H1 (cell line): ENCODE data around the gene PRRT2. TPM values are rescaled to one million over a fixed set of nuclear protein-coding genes. Genes with fewer than 3 reads are reported as not detected.

Experiments used
- CTCF ChIA-PET: fragments of 300-600 bp; sonication (Branson Sonifier 250); formaldehyde crosslinking; loops from one replicate; lab custom pipeline; 2021; ENCODE audit not compliant: partially characterized antibody; lab: Charles Lee
- POLR2A ChIA-PET: fragments of 300-600 bp; sonication (Branson Sonifier 250); formaldehyde crosslinking; loops from one replicate; lab custom pipeline; 2021; ENCODE audit warnings: inconsistent platforms; ENCODE audit not compliant: partially characterized antibody; lab: Charles Lee
- DNase-seq, 2 experiments: peaks; one replicate each; pipeline versions ENCODE4 v3.0.0 to v3.0.0-alpha.2; 2010 to 2022; ENCODE audit warnings: low spot score in 2 of 2, low read depth in 1 of 2, mixed read lengths in 1 of 2
- FAIRE-seq: peaks from 2 replicates; lab custom pipeline; 2011; peaks lifted over from hg19 to GRCh38; lab: Jason Lieb, UNC
- H2AFZ ChIP-seq: 2 replicates; pipeline ENCODE4 v1.8.1; 2012; ENCODE audit warnings: low read length, inconsistent platforms
- H2AK5ac ChIP-seq: 2 replicates; pipeline ENCODE4 v1.6.1; 2013; ENCODE audit warnings: low read depth, low read length
- H2BK120ac ChIP-seq: replicated peaks from 2 replicates; pipeline ENCODE3; 2013; ENCODE audit warnings: low read depth, low read length, inconsistent platforms
- H2BK12ac ChIP-seq: 2 replicates; pipeline ENCODE4 v1.6.1; 2013; ENCODE audit warnings: low read depth, low read length
- H2BK15ac ChIP-seq: 2 replicates; pipeline ENCODE4 v1.6.1; 2013; ENCODE audit warnings: low read length
- H2BK20ac ChIP-seq: 2 replicates; pipeline ENCODE4 v1.6.1; 2013; ENCODE audit warnings: low read length
- H2BK5ac ChIP-seq: 2 replicates; pipeline ENCODE4 v1.6.1; 2013; ENCODE audit warnings: low read depth, low read length
- H3K14ac ChIP-seq: 2 replicates; pipeline ENCODE4 v1.6.1; 2013; ENCODE audit warnings: inconsistent platforms; ENCODE audit not compliant: insufficient read length
- H3K18ac ChIP-seq: 2 replicates; pipeline ENCODE4 v1.6.1; 2013; ENCODE audit warnings: low read length; ENCODE audit errors: extremely low read depth
- H3K23ac ChIP-seq: 2 replicates; pipeline ENCODE4 v1.6.1; 2013; ENCODE audit warnings: inconsistent platforms; ENCODE audit not compliant: insufficient read length
- H3K23me2 ChIP-seq: 2 replicates; pipeline ENCODE4 v1.6.1; 2013; ENCODE audit warnings: low read depth, low read length
- H3K27ac ChIP-seq: 2 replicates; pipeline ENCODE4 v1.6.1; 2011; ENCODE audit warnings: low read depth, low read length, inconsistent platforms
- H3K27me3 ChIP-seq, 4 experiments: replicated peaks in 1 of 4; 1 replicate in 1 of 4; 2 replicates in 3 of 4; pipeline versions ENCODE4 v1.6.1 to v1.8.1; 2011 to 2013; ENCODE audit warnings: low read length in 3 of 4, mild to moderate bottlenecking in 3 of 4, inconsistent platforms in 2 of 4, mixed read lengths in 2 of 4, moderate library complexity in 1 of 4; ENCODE audit not compliant: control insufficient read depth in 3 of 4, insufficient read depth in 3 of 4; ENCODE audit errors: extremely low read depth in 1 of 4
- H3K36me3 ChIP-seq, 4 experiments: 2 replicates each; pipeline versions ENCODE4 v1.6.1 to v1.8.1; 2011 to 2013; ENCODE audit warnings: mild to moderate bottlenecking in 4 of 4, low read length in 3 of 4, moderate library complexity in 2 of 4, control low read depth in 1 of 4, inconsistent platforms in 1 of 4; ENCODE audit not compliant: insufficient read depth in 4 of 4, control insufficient read depth in 2 of 4
- H3K4ac ChIP-seq: replicated peaks from 2 replicates; pipeline ENCODE3; 2013; ENCODE audit warnings: low read length, low read depth, mixed read lengths, inconsistent platforms; ENCODE audit not compliant: insufficient read length
- H3K4me1 ChIP-seq, 4 experiments: replicated peaks in 1 of 4; 1 replicate in 1 of 4; 2 replicates in 3 of 4; pipeline versions ENCODE4 v1.6.1 to v1.8.1; 2011 to 2013; ENCODE audit warnings: low read length in 3 of 4, inconsistent platforms in 2 of 4, mixed read lengths in 1 of 4; ENCODE audit not compliant: insufficient read depth in 4 of 4, control insufficient read depth in 3 of 4
- H3K4me2 ChIP-seq, 2 experiments: 2 replicates each; pipeline versions ENCODE4 v1.6.1 to v1.8.1; 2011 to 2013; ENCODE audit warnings: low read depth in 2 of 2, low read length in 2 of 2, control low read depth in 1 of 2, inconsistent platforms in 1 of 2, mild to moderate bottlenecking in 1 of 2; ENCODE audit not compliant: insufficient read depth in 1 of 2
- H3K4me3 ChIP-seq, 4 experiments: fragments of 200-600, 300-600 bp in 1 of 4; sonication (generic), shearing (Covaris generic), sonication (Bioruptor Twin) in 1 of 4; 2 replicates each; pipeline versions ENCODE4 v1.5.1 to v1.8.1; 2011 to 2016; ENCODE audit warnings: low read length in 4 of 4, low read depth in 3 of 4, control low read depth in 2 of 4, inconsistent platforms in 2 of 4, mild to moderate bottlenecking in 2 of 4, mixed read lengths in 1 of 4, moderate library complexity in 1 of 4; ENCODE audit not compliant: insufficient read depth in 2 of 4; ENCODE audit errors: extremely low read depth in 1 of 4
- H3K56ac ChIP-seq: replicated peaks from 2 replicates; pipeline ENCODE3; 2013; ENCODE audit warnings: low read depth, mild to moderate bottlenecking, mixed read lengths, low read length, inconsistent platforms; ENCODE audit not compliant: insufficient read length
- H3K79me1 ChIP-seq: 2 replicates; pipeline ENCODE4 v1.6.1; 2013; ENCODE audit warnings: low read depth, low read length, control low read depth
- H3K79me2 ChIP-seq, 2 experiments: 2 replicates each; pipeline versions ENCODE4 v1.6.1 to v1.8.1; 2012 to 2013; ENCODE audit warnings: low read length in 2 of 2, mild to moderate bottlenecking in 2 of 2, inconsistent platforms in 1 of 2; ENCODE audit not compliant: insufficient read depth in 2 of 2, control insufficient read depth in 1 of 2
- H3K9ac ChIP-seq, 4 experiments: replicated peaks in 1 of 4; 1 replicate in 1 of 4; 2 replicates in 3 of 4; pipeline versions ENCODE4 v1.6.1 to v1.8.1; 2011 to 2013; ENCODE audit warnings: low read depth in 3 of 4, low read length in 3 of 4, control low read depth in 2 of 4, mild to moderate bottlenecking in 2 of 4, moderate library complexity in 2 of 4, inconsistent platforms in 1 of 4; ENCODE audit errors: extremely low read depth in 1 of 4
- H3K9me3 ChIP-seq, 2 experiments: 2 replicates each; pipeline versions ENCODE4 v1.6.1 to v1.8.1; 2012 to 2013; ENCODE audit warnings: mild to moderate bottlenecking in 2 of 2, moderate library complexity in 2 of 2, control low read depth in 1 of 2, inconsistent platforms in 1 of 2, low read depth in 1 of 2, low read length in 1 of 2, mixed read lengths in 1 of 2; ENCODE audit not compliant: insufficient read depth in 2 of 2
- H4K20me1 ChIP-seq, 2 experiments: replicated peaks in 1 of 2; 2 replicates each; pipeline versions ENCODE3 to v1.8.1; 2011 to 2013; ENCODE audit warnings: inconsistent platforms in 2 of 2, low read length in 2 of 2, mild to moderate bottlenecking in 1 of 2; ENCODE audit not compliant: insufficient read depth in 2 of 2, control insufficient read depth in 1 of 2
- H4K5ac ChIP-seq: 2 replicates; pipeline ENCODE4 v1.6.1; 2013; ENCODE audit warnings: low read length, low read depth, mixed read lengths, inconsistent platforms; ENCODE audit not compliant: insufficient read length
- H4K8ac ChIP-seq: 2 replicates; pipeline ENCODE4 v1.8.0; 2013; ENCODE audit warnings: mild to moderate bottlenecking, moderate library complexity, low read length, inconsistent platforms; ENCODE audit not compliant: insufficient read depth; ENCODE audit errors: extremely low read depth
- H4K91ac ChIP-seq: replicated peaks from 2 replicates; pipeline ENCODE3; 2013; ENCODE audit warnings: low read length, mixed read lengths, inconsistent platforms; ENCODE audit not compliant: insufficient read length
- RBBP5 ChIP-seq: IDR thresholded peaks from 2 replicates; pipeline ENCODE4 v1.7.1; 2012; ENCODE audit warnings: low read depth, mild to moderate bottlenecking, inconsistent platforms, low read length, moderate library complexity, borderline replicate concordance
- WGBS, 2 experiments: shearing (Covaris generic) in 1 of 2; methylation state at CpG; one replicate each; pipeline versions ENCODE4 v1.1.6 to v1.1.7; 2013 to 2015; ENCODE audit warnings: low lambda C conversion rate in 2 of 2, mixed read lengths in 2 of 2, inconsistent platforms in 1 of 2, low coverage in 1 of 2, missing lambda C conversion rate in 1 of 2; ENCODE audit not compliant: insufficient replicate concordance in 2 of 2, insufficient coverage in 1 of 2, insufficient read length in 1 of 2; ENCODE audit errors: extremely low coverage in 1 of 2, missing lambda C conversion rate in 1 of 2; 5-methylcytosine and 5-hydroxymethylcytosine counted together
- polyA plus RNA-seq, 7 experiments: library from polyadenylated mRNA; depleted of rRNA in 3 of 7; stranded (reverse) in 5 of 7; unstranded in 2 of 7; fragments of >200 nt in 5 of 7; fragments of 200-250 nt in 2 of 7; gene quantifications; 1 replicate in 5 of 7; 2 replicates in 1 of 7; 4 replicates in 1 of 7; pipeline versions ENCODE4 v1.2.1 to v1.2.3, GENCODE V29; 2011 to 2013; ENCODE audit warnings: missing spikeins in 2 of 7, mixed read lengths in 2 of 7
- total RNA-seq: library from RNA; stranded (reverse); fragmentation: NEBNext Ultra II Directional; extraction: Animal tissue kit (Norgen Biotek cat#: 25700); gene quantifications from 2 replicates; pipeline ENCODE4 v1.2.1, GENCODE V29; 2021
- TF ChIP-seq, protein P1 (sequence below): IDR thresholded peaks from 2 replicates; pipeline ENCODE4 v1.6.1; 2011; ENCODE audit warnings: low read depth, mild to moderate bottlenecking, low read length; ENCODE audit not compliant: insufficient read depth

Gene PRRT2
- total and polyA plus RNA-seq, 2 of the 8 experiments (the other 6 are each of a cell fraction or from before 2014, with no cell fraction given) = 12.8 to 32.6 TPM

DNA sequence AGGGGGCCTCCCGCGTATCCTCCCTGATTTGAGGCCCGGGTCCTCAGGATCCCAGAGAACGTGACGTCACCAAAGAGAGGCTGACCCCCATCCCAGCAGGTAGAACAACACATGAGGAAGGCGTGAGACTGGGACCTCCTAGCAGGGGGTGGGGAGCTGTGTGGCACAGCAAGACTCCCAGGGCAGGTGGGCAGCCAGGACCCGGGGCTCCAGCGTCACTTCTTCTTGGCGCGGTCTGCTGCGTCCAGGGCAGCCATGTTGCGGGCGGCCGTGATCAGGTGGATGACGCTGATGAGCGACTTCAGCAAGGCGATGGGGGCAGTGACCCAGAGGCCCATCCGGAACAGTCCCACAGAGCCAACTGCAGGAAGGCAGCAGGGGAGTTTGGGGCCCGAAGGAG is 47.0 kb downstream of the PRRT2 start:
- Histone ChIP-seq H4K91ac (no peak overlapping the region), H3K27ac (no peak overlapping the region)
- TF ChIP-seq, protein P1, sequence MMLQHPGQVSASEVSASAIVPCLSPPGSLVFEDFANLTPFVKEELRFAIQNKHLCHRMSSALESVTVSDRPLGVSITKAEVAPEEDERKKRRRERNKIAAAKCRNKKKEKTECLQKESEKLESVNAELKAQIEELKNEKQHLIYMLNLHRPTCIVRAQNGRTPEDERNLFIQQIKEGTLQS = no peak
- TF ChIP-seq RBBP5 = no peak
- TF ChIP-seq, all 59 proteins: peak for 0
- Histone ChIP-seq H2AK5ac (no peak overlapping the region), H3K4ac (no peak overlapping the region), H2BK15ac (no peak overlapping the region), H2AFZ (no peak overlapping the region), H3K4me2 (no peak overlapping the region), H3K56ac (no peak overlapping the region), H3K9me3 (no peaks in the 10 kb centered on the region), H2BK5ac (no peak overlapping the region), H4K8ac (no peak overlapping the region), H3K4me3 (no peak overlapping the region), H4K5ac (no peak overlapping the region), H4K20me1 (peaks cover 0 to 5% of the 10 kb centered on the region in 2 experiments), H2BK12ac (no peak overlapping the region), H3K79me1 (peaks cover 9% of the 10 kb centered on the region), H3K9ac (no peak overlapping the region), H3K27me3 (no peaks in the 10 kb centered on the region), H3K23ac (no peak overlapping the region), H3K18ac (no peak overlapping the region), H3K36me3 (peaks cover 0 to 11% (median 6%) of the 10 kb centered on the region in 4 experiments; a peak in 5 of 8 replicates), H3K79me2 (peaks cover 0 to 9% of the 10 kb centered on the region in 2 experiments; a peak in 2 of 4 replicates), H3K4me1 (peaks cover 0 to 4% (median 3%) of the 10 kb centered on the region in 4 experiments; a peak in 3 of 7 replicates), H2BK20ac (no peak overlapping the region), H2BK120ac (no peak overlapping the region), H3K14ac (no peak overlapping the region), H3K23me2 (peaks cover 8% of the 10 kb centered on the region; the same call in 1 of the 2 replicates)
- FAIRE-seq (no peak), DNase-seq (no peak)
- 96% methylated on average over 19 of the region's 19 CpGs; no CpG with 5 or more reads in 1 of the 2 experiments for WGBS, 2 experiments
- ChIA-PET CTCF (interaction anchor here (0.7 to 15.0 kb wide), 4 partner anchors 8 to 143 kb away, joined by 3 to 212 read pairs (median 7); partner anchors contain the start of genes MVP and PAGR1), POLR2A (interaction anchor here (0.7 to 1.6 kb wide), 3 partner anchors 40 to 153 kb away, joined by 3 to 7 read pairs (median 3); partner anchors contain the start of gene SEZ6L2)
